NCI-H2196 treated with DMSO at 0.1 percent for 48 hours (cell line): Measurements from ENCODE around the gene GRIK4.
"Not testable (repeated sequence)": the region's sequence is repeated elsewhere in the genome, so short reads cannot be mapped to it uniquely, and the experiment has no call there.

Experiments used
- DNase-seq: peaks from one replicate; lab custom pipeline; 2025; ENCODE audit not compliant: unreplicated experiment; lab: John Stamatoyannopoulos, UW

Gene GRIK4

DNA sequence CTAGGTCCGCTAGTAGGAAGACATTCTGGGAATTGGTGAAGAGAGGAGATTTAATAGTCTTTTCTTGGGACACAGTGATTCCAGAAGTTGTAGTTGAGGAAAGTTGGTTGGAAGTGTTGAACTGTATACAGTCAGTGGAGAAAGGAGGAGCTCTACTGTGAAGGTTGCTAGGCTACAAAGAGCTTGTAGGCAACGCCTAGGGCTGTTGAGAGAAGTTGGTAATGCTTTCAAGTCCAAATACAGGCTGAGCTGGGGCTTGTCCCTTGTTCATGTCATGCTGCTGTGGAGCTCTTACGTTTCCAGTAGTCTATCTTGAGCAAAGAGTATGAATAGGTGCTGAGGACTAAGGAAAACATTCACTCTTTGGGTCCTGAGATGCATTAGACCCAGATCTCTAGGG, 513.4 kb downstream of the GRIK4 start:
- DNase-seq: no peak

DNA sequence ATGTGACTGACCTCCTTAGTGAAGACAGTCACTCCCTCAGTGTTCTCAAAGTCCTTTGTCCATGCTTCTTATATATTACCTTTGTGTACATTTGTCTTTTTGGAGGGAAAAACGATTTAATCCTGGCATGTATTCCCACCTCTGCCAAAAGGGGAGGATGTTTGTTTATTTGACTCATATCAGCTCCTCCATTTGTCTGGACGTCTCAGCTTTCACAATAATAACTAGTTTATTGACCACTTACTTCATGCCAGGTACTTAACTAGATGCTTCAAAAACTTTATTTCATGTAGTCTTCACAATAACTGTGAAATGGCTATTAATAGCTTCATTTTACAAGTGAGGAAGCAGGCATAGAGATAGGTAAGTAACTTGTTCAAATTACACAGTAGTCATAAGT, 517.6 kb downstream of the GRIK4 start:
- no peak for DNase-seq

DNA sequence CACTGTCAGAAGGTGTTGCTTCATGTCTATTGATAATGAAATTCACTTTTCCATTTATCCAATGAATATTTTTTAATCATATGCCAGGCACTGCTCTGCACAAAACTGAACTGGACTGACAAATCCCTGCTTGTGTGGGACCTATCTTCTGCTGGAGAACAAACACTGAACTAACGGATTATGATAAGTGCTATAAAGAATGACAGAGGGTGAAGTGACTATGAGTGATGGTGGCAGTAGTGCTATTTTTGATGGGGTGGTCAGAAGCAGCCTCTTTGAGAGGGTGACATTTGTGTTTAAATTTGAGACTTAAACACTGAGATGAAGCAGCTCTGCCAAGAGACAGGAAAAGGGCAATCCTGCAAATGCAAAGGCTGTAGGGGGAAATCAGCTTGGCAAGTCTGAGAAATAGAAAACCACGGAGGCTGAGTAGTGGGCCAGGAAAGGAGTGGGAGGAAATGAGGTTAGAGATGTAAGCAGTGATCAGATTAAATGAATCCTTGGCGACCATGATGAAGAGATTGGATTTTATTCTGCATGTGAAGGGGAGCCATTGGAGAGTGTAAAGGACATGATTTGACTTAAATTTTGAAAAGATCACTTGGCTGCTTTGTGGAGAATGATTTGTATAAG, 518.4 kb downstream of the GRIK4 start:
- DNase-seq: no peak

DNA sequence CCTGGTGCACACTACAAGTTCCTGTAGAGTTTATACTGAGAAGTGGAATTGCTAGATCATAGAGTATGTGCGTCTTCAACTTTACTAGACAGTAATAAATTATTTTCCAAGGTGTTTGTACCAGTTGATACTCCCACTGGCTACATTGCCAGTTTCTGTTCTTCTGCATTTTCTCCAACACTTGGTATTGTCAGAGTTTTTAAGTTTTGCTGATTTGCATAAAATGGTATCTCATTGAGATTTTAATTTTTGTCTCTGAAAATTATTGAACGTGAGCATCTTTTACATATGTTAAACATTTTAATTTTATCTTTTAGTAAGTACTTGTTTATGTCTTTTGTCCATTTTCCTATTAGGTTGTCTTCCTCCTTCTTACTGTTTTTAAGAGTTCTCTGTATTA, 519.6 kb downstream of the GRIK4 start:
- no peak for DNase-seq

DNA sequence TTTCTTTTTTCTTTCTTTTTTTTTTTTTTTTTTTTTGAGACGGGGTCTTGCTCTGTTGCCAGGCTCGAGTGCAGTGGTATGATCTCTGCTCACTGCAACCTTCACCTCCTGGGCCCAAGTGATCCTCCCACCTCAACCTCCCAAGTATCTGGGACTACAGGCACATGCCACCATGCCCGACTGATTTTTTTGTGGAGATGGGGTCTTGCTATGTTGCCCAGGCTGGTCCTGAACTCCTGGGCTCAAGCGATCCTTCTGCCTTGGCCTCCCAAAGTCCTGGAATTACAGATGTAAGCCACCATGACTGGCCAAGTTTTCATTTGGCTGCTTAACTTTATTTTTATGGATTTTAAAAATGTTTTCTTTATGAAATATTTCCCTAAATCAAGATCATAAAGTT, 520.1 kb downstream of the GRIK4 start:
- not testable (repeated sequence) for DNase-seq

DNA sequence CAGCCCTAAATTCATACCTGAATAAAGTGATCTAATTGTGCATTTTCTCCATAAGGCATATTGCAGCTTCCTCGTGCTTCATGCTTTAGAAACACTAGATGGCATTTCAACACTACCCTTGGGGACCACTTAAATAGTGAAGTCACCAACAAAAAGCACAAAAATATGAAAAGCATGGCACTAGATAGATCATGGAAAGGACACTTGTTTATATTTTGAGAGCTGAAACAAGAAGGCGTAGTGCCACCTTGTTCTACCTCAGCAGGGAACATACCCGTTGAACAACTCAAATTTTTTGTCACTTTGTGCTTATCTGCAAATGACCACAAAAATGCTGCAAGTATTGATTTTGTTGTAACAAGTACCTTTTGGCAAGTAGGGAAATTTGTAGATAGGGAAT, 521.0 kb downstream of the GRIK4 start:
- no peak for DNase-seq

DNA sequence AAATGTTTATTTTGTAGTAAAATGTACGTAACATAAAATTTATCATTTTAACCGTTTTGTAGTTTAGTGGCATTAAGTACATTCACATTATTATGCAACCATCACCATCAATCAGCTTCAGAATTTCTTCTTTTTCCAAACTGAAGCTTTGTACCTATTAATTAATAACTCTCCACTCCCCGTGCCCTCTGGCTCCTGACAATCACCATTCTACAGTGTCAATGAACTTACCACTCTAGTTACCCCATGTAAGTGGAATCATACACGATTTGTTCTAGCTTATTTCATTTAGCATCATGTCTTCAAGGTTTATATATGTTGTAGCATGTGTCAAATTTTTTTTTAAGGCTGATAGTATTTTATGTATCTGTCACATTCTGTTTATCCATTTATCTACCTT, 522.1 kb downstream of the GRIK4 start:
- DNase-seq: no peak

DNA sequence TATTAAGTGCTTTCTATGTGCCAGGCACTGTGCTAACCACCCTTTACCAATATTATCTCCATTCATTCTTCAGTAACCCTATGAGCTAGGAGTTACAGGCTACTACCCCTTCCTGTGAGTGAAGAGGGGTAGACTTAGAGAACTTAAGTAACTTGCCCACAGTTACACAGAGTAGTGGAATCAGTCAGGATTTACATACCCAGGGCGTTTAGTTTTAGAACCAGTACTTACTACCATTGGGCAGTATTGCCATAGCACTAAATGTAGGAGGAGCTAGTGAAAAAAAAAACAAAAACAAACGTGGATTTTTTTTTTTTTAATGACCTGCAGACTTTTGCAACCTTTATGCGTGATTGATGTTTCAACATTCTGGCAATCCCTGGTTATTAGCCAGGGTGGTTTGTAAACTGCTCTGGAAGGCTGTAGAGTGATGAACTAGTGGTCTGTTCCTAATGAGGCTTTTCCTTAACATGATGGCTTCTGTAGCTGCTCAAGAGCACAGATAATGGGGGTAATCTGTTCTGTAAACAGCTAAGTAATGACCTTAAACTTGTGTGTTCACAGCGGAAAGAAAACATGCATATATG, 523.7 kb downstream of the GRIK4 start:
- DNase-seq: no peak

DNA sequence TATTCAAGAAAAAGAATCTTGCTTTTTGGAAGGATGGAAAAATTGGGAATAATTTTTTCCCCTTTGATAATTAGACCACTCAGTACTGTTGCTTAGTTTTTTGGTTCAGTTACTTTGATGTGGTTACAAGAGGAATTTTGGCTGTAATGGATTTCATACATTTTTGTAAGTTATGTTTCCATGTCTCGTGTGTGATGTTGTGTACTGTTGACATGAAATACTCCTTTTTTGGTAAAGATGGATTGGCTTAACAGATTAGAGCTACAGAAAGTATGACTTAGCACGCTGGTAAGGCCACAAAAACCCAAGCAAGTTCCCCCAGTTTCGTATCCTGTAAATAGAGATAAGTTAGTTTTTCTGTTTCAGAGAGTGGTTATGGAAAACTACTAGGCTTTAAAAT, 524.2 kb downstream of the GRIK4 start:
- no peak for DNase-seq

DNA sequence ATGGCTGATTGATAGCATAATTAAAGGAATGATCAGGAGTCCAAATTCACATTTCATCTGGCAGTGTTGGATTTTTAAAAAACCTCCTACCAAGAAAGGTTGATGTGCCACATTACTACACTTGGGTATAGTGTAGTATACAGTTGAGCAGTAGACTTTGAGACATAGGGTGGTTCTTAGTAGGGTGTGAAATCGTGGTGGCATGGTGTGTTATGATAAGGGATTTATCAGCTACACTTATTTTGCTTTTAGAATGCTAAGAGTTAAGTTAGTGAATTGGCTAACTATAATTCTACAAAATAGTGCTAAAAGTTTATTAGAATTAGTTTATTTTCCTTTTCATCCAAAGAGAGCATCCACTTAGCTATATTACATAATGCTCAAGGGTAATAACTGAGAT, 525.5 kb downstream of the GRIK4 start:
- no peak for DNase-seq
